GM12892 (cell line): Measurements from ENCODE around the gene LTK.

Experiments used
- DNase-seq: peaks from one replicate; pipeline ENCODE4 v3.0.0; 2011; ENCODE audit not compliant: insufficient read length
- FAIRE-seq: peaks from 2 replicates; lab custom pipeline; 2011; peaks lifted over from hg19 to GRCh38; lab: Jason Lieb, UNC
- POLR2A ChIP-seq: IDR thresholded peaks from 2 replicates; pipeline ENCODE4 v1.6.1; 2011; ENCODE audit warnings: low read depth, low read length, control low read depth
- POLR2AphosphoS5 ChIP-seq: IDR thresholded peaks from 2 replicates; pipeline ENCODE4 v1.6.1; 2011; ENCODE audit warnings: low read depth, low read length, control low read depth
- TAF1 ChIP-seq: IDR thresholded peaks from 2 replicates; pipeline ENCODE4 v1.6.1; 2011; ENCODE audit warnings: low read depth, mild to moderate bottlenecking, control low read depth, low read length, borderline replicate concordance

The LTK gene

DNA sequence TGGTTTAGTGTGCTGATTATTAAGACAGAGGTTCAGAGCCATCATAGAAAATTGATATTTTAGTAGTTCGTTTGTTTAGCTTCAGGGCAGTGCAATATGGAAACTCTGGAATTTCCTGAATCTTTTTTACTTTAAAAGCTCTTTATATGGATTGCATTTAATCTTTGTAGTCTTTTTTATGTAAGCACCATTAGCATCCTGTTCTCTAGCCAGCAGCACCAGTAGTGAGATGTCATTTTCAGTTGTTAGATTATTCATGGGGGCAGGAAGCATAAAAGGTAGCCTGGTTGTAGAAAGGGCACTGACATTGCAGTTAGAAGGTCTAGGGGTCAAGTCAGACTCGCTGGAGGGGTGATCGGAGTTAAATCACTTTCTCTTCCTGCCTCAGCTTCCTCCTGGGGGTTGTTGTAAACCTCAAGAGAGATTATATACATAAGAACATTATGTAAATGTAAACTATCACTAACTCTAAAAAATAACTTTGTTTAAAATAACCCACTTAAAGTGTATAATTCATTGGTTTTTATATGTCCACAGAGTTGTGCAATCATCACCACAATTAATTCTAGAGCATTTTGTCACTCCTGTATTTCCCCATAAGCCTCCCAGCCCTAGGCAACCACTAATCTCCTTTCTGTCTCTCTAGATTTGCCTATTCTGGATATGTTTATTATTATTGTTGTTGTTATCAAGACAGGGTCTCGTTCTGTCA, 51.4 kb downstream of the LTK start:
- TF ChIP-seq POLR2A (no peak), TAF1 (no peak), POLR2AphosphoS5 (no peak)
- FAIRE-seq, result no peak

More for the DNA sequence above, 51.4 kb downstream of the LTK start:
- no peak for DNase-seq
